NCI-H345 treated with DMSO at 0.1 percent for 48 hours (cell line): ENCODE results near the gene UBE2D1.

Source experiments
- DNase-seq: peaks from one replicate; lab custom pipeline; 2025; ENCODE audit not compliant: unreplicated experiment; lab: John Stamatoyannopoulos, UW

UBE2D1 gene

GRCh38 chr10:58336242-58336641 is 1.4 kb downstream of the UBE2D1 start:
- DNase-seq: no peak

DNA sequence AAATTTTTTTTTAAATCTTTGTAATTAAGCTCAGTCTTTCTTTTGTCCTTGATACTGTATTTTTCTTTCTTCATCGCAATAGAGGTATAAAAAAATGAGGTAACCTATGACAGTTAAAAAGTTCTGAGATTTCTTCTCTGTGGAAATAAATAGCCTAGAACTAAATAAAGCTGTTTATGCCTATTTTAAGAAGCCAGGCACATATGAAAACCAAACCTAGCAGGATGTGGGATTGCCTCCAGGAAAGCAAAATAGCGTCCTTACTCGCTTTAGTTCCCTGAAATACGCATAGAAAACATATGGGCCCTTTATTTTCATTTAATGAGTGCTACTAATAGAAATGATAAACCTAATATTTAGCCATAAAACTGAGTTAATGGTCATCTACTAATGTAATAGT is 6.6 kb downstream of the UBE2D1 start:
- DNase-seq: no peak

DNA sequence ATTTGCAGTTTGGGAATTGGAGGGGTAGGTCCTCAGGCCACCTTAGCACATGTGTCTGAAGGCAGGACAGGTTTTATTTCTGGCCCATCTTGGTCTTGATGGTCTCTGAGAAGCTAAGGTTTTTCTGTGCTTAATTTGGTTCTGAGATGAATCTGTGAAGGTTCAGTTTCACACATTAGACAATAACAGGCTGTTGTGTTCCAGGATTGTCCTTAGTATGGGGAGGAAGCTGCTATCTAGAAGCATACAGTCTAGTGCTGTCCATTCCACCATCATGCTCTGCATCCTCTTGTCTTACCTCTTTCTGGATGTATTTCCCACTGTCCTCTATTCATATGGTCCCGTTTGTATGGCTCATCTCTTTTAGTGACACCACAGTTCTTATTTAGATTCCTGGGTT is 7.1 kb downstream of the UBE2D1 start:
- DNase-seq: no peak

DNA sequence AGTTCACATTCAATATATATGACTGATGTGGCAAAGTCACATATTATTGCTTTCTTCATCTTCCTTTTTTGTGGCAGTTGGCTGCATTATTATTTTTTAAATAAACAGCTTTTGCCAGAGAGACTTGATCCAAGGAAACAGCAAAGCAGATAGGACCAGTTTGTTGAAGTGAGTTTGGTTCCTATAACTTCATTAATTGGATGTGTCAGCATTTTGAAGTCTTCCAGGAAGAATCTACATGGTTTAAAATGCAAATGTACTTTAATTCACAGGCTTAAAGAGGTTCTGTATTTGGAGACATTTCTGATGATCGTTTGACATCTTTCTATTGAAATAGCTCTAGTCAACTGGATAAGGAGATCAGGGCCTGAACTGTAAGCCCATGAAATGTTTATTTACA is 13.2 kb downstream of the UBE2D1 start:
- no peak for DNase-seq

- DNase-seq: no peak
These were observed 13.8 kb downstream of the UBE2D1 start for GRCh38 chr10:58348571-58349033.

- no peak for DNase-seq
These were observed 15.2 kb downstream of the UBE2D1 start for GRCh38 chr10:58350023-58350422.

DNA sequence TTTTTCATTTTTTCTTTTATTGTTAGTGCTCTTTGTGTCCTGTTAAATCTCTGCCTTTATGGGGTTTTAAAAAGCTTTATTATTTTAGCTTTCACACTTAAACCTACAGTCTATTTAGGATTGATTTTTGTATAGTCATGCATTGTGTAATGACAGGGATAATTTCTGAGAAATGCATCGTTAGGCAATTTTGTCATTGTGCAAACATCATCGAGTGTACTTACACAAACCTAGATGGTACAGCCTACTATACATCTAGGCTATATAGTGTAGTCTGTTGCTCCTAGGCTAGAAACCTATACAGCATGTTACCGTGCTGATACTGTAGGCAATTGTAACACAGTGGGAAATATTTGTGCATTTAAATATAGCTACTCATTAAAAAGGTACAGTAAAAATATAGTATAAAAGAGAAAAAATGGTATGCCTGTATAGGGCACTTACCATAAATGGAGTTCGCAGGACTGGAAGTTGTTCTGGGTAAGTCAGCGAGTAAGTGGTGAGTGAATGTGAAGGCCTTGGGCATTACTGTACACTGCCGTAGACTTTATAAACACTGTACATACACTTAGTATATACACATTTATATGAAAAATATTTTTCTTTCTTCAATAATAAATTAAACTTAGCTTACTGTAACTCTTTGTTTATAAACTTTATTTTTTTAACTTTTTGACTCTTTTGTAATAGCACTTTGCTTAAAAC is 16.0 kb downstream of the UBE2D1 start:
- DNase-seq: no peak

DNA sequence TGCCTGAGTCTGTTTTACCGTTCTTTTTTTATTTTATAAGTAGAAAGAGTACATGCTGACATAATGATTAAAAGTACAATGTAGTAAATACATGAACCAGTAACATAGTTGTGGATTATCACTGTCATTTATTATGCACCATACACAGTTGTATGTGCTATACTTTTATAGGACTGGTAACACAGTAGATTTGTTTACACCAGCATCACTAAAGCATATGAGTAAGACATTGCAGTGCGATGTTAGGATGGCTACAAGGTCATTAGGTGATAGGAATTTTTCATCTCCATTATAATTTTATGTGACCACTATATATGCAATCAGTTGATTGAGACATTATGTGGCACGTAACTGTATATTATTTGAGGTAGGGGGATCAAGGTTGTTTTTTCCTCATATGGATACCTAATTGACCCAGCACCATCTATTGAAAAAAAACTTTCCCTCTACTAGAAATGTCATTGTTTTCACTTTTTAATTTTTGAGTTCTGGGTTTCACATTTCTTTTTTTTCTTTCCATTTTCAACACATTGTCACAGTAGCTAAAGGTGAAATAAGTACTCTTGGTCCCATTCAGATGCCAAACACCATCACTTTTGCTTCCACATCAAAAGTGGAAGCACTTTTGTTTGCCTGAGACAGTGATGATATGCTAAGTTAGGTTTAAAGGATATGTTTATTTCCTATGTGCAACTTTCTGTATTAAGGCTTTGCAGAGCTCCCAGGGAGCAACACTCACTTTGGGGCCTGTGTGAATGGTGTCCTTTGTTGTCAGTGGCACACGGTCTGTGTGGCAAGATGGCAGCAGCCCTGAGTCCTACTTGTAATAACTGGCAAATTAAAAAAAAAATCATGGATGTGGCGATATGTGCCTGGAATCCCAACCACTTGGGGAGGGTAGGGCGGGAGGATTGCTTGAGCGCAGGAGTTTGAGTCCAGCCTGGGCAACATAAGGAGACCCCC is 17.1 kb downstream of the UBE2D1 start:
- DNase-seq: no peak

DNA sequence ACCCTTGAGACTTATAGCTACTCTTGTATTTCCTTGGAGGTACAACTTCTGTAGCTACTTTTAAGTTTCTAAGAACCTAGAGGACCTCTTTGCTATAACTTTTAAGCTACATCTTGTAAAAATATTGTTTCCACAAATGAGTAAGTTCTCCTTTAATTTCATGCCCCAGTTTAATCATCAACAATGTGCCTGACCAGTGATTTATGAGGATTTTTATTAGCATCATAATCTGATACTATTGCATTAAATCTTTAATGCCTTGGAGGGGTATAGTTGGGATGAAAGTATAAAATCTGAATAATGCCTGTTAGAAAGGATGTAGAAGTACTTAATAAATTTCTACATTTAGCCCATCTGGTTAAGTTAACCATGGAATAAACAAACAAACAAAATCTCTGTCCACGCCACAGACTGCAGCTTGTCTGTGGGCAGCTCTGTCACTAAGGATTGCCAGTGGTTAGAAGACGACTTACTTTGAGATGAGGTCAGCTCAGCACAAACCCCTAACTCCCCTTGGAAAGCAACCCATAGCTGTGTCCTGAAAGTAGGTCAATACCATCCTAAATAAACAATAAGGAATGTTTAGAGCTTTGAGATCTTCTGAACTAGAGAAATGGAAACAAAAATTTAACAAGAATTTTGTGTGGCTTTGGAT is 18.3 kb downstream of the UBE2D1 start:
- DNase-seq: no peak

DNA sequence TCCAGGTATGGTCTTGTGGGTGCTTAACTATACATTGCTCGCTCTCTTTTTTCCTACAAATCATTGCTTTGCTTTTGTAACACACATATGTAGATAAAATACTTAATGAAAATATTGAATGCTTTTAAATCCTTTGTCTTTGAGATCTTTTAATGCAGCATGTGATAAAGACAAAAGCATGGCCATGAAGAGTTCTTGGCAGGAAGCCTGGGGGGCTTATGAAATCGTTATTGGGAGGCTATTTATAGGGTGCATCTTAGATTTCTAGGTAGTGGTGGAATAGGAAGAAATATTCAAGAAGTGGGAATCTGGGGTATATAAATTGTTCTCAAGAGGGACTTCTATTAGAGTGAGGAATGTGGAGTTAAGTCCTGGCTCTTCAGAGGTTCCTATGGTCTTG is 21.9 kb downstream of the UBE2D1 start:
- no peak for DNase-seq

DNA sequence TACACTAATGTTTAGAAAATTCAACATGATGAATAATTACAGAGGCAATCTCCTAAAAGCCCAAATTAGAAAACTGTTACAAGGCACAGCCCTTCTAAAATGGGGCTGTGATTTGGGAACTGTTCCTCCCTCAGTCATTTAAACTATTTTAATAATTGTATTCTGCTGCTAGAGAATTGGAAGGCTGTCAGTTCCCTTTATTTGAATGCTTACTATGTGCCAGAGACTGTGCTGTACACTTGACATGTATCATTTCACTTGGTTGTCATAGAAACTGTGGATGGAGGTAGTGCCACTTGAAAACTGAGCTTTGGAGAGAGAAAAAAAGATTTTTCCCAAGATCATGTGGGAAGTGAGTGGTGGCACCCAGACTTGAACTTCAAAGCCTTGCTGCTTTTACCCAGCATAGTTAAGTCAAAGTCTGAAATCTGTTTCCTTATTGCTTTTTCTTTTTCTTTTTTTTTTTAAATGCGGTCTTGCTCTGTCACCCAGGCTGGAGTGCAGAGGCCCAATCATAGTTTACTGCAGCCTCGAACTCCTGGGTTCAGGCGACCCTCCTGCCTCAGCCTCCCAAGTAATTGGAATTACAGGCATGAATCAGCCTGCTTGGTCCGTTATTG is 23.6 kb downstream of the UBE2D1 start:
- DNase-seq: no peak

DNA sequence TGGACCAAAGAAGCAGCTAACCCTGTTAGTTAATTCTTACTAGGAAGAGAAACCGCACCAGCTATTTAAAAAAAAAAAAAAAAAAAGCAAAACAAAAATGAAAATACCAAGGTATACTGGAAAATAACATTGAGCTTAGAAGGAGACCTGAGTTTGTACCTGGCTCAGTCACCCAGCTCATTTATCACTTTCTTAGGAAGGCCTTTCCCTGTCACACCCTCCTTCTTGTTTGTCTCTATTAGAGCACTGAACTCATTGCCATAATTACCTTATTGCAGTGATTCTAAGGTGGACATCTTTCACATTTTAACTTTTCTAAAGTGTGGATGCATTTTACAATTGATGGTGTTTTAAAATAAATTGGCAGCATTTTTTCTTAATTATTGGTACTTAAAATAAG is 24.1 kb downstream of the UBE2D1 start:
- DNase-seq: no peak

- DNase-seq: no peak
These were observed 24.7 kb downstream of the UBE2D1 start for GRCh38 chr10:58359541-58359940.

GRCh38 chr10:58360412-58361004 is 25.7 kb downstream of the UBE2D1 start:
- no peak for DNase-seq

GRCh38 chr10:58361353-58361752 is 26.5 kb downstream of the UBE2D1 start:
- no peak for DNase-seq

- DNase-seq: no peak
These were observed 27.4 kb downstream of the UBE2D1 start for GRCh38 chr10:58362027-58362789.

GRCh38 chr10:58367069-58367468 is 32.3 kb downstream of the UBE2D1 start:
- DNase-seq: no peak

DNA sequence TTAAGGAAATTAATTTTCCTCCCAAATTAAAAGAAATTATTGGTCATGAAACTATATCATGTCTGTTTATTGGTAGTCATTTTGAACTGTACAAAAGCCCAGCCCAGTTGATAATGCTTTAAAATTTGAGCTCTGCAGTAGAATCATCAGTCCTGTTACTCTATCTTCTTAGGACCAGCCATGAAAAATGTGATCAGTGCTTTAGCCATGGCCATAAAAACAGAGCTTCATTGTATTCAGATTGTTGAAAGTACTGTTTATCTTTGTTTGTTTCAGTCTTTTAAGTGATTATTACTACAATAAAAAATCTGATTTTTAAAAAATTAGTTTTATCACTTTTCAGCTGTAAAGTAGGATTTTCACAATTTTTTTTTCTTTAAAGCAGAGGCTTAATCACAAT is 36.7 kb downstream of the UBE2D1 start:
- DNase-seq: no peak

DNA sequence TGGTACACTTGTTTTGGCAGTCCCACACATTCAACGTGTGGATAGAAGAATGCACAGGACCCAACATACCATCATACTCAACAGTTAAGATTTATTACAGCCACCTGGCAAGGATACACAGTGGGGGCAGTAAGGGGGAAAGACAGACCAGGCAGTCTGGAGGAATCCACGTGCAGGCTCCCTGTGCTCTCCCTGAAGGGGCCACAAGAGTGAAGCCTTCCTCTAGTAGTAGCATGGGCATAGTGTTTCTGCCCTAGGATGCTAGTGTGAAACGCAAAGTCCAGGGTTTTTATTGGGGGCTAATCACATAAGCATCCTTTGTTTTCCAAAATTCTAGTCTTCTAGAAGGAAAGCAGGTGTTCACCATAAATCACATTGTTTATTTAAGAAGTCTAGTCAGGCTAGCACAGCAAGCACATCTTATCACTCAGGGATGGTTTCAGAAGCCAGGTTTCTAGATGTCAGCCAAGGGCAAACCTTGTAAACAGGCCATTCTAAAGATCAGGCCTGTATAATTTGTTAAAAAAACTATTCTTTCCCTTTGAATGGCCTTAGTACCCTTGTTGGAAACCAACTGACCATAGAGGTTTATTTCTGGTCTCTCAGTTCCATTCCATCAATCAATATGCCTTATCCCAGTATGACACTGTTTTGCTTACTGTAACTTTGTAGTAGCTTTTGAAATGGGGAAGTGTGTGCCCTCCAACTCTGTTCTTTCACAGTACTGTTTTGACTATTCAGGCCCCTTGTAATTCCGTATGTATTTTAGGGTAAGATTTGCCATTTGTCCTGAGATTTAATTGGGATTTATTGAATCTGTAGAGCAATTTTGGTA is 38.0 kb downstream of the UBE2D1 start:
- no peak for DNase-seq
